Measurements from ENCODE around the gene TMEM266.

Gene TMEM266

DNA sequence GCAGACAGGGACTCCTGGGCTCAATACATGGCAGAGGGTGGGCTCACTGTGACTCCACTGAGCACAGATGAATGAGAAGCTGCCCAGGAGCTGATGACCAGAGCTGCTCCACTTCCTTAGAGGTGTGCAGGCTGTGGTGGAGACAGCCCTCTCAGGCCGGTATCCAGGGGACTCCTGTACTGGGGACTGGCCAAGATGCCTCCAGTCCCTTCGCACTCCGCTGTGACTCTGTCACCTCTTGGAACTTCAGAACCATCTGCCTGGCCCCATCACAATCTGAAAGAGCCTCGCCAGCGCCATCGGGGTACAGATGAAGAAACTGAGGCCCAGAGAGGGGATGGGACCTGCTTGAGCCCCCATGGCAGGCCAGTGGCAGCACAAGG, 140.3 kb downstream of the TMEM266 start:
- Histone ChIP-seq H3K9me3 (ENCODE audit: low read depth, low read length) (no peaks in the 10 kb centered on the region), H3K4me3 (no peak overlapping the region), H3K36me3 (ENCODE audit: insufficient read depth, low read length) (no peaks in the 10 kb centered on the region), H3K27ac (no peak overlapping the region), H3K9ac (ENCODE audit: insufficient read length) (no peak overlapping the region)
- no peak for DNase-seq (ENCODE audit: low read depth, low spot score)
- TF ChIP-seq POLR2AphosphoS5 (IDR thresholded peaks at IDR 0.05; ENCODE audit: borderline replicate concordance, low read depth, low read length), result no peak
- no peak for TF ChIP-seq EZH2 (IDR thresholded peaks at IDR 0.05)
- TF ChIP-seq FOXP2 (optimal IDR thresholded peaks at IDR 0.05; ENCODE audit: control extremely low read depth, extremely low read length, insufficient read depth), result no peak

DNA sequence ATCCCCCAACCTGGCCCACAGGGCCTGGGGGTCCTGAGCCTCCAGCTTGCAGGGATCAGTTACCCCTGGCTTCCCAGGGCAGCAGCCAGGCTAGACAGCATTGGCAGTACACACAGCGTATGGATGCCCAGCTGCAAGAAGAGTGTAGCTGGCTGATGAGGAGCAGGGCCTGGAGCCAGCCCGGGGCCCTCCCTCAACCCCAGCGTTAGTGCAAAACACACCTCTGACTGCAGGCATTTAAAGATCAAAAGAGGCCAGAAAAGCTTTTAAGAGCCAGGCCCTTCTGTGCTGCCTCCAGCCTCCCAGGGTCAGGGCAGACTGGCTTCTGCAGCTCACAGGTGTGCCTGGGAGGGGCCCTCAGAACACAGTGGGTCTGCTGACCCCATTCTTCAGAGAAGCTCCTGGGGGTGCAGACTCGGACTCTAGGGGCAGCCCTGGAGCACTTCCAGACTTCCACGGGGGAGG, 140.9 kb downstream of the TMEM266 start:
- no peak for DNase-seq (ENCODE audit: low read depth, low spot score)
- H3K4me3 ChIP-seq, result no peak overlapping the region
- no peak overlapping the region for H3K27ac ChIP-seq
- no peaks in the 10 kb centered on the region for H3K9me3 ChIP-seq (ENCODE audit: low read depth, low read length)
- H3K36me3 ChIP-seq (ENCODE audit: insufficient read depth, low read length), result no peaks in the 10 kb centered on the region
- H3K9ac ChIP-seq (ENCODE audit: insufficient read length), result no peak overlapping the region
- TF ChIP-seq EZH2 (IDR thresholded peaks at IDR 0.05) (no peak), POLR2AphosphoS5 (IDR thresholded peaks at IDR 0.05; ENCODE audit: borderline replicate concordance, low read depth, low read length) (no peak), FOXP2 (optimal IDR thresholded peaks at IDR 0.05; ENCODE audit: control extremely low read depth, extremely low read length, insufficient read depth) (no peak)

DNA sequence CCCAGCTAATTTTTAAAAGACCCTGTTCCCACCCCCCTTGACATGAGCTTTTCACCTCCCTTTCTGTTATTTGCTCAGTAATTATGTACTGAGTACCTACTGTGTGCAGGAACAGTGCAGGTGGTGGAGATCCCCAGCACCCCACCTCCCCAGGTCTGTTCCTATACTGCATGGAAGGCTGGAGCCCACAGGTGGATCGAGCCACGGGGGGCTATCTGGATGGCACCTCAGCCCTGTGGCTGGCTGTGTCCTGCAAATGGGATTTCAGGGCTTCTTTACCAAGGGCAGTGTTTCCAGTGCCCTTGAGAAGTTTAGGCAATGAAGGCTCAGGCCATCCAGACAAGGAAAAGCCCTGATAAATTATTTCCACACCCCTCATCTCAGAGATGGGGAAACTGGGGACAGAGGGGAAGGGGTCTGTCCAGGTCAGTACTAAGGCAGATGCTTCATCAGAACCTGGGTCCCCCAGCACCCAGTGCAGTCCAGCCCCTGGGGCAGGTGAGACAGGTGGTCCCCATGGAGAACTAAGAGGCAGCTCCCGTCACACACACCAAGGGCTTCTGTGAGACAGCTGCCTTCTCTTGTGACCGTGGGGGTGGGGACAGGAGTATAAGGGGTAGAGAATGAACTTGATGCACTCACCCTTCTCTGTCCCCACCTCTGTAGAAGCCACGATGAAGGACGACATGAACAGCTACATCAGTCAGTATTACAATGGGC, 141.9 kb downstream of the TMEM266 start:
- H3K4me3 ChIP-seq, result no peak overlapping the region
- no peaks in the 10 kb centered on the region for H3K9me3 ChIP-seq (ENCODE audit: low read depth, low read length)
- H3K9ac ChIP-seq (ENCODE audit: insufficient read length), result no peak overlapping the region
- no peak for DNase-seq (ENCODE audit: low read depth, low spot score)
- H3K36me3 ChIP-seq (ENCODE audit: insufficient read depth, low read length), result no peaks in the 10 kb centered on the region
- TF ChIP-seq EZH2 (IDR thresholded peaks at IDR 0.05) (no peak), FOXP2 (optimal IDR thresholded peaks at IDR 0.05; ENCODE audit: control extremely low read depth, extremely low read length, insufficient read depth) (no peak), POLR2AphosphoS5 (IDR thresholded peaks at IDR 0.05; ENCODE audit: borderline replicate concordance, low read depth, low read length) (no peak)
- H3K27ac ChIP-seq, result no peak overlapping the region

DNA sequence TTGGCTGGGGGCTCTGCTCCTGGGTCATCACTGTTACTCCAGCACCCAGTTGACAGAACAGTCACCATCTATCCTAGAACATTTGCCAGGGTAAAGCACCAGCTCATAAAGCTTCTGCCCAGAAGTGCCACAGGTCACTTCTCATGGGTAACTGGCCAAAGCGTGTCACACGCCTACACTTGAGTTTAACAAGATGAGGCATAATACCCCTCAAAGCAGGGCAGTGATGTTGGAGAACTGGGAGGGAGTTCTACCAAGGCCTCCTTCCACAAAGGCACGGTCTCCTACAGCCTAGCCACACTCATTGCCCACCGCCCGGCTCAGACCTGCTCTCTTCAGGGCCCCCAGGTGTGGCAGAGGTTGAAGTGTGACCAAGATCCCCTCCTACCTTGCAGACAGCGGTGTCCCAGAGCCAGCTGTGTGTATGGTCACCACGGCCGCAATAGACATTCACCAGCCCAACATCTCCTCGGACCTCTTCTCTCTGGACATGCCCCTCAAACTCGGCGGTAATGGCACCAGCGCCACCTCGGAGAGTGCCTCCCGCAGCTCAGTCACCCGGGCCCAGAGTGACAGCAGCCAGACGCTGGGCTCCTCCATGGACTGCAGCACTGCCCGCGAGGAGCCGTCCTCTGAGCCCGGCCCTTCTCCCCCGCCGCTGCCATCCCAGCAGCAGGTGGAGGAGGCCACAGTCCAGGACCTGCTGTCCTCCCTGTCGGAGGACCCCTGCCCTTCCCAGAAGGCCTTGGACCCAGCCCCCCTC, 143.7 kb downstream of the TMEM266 start:
- Histone ChIP-seq H3K9ac (ENCODE audit: insufficient read length) (no peak overlapping the region), H3K36me3 (ENCODE audit: insufficient read depth, low read length) (no peaks in the 10 kb centered on the region), H3K9me3 (ENCODE audit: low read depth, low read length) (no peaks in the 10 kb centered on the region), H3K27ac (no peak overlapping the region), H3K4me3 (no peak overlapping the region)
- DNase-seq (ENCODE audit: low read depth, low spot score), result no peak
- TF ChIP-seq EZH2 (IDR thresholded peaks at IDR 0.05) (no peak), POLR2AphosphoS5 (IDR thresholded peaks at IDR 0.05; ENCODE audit: borderline replicate concordance, low read depth, low read length) (no peak), FOXP2 (optimal IDR thresholded peaks at IDR 0.05; ENCODE audit: control extremely low read depth, extremely low read length, insufficient read depth) (no peak)

DNA sequence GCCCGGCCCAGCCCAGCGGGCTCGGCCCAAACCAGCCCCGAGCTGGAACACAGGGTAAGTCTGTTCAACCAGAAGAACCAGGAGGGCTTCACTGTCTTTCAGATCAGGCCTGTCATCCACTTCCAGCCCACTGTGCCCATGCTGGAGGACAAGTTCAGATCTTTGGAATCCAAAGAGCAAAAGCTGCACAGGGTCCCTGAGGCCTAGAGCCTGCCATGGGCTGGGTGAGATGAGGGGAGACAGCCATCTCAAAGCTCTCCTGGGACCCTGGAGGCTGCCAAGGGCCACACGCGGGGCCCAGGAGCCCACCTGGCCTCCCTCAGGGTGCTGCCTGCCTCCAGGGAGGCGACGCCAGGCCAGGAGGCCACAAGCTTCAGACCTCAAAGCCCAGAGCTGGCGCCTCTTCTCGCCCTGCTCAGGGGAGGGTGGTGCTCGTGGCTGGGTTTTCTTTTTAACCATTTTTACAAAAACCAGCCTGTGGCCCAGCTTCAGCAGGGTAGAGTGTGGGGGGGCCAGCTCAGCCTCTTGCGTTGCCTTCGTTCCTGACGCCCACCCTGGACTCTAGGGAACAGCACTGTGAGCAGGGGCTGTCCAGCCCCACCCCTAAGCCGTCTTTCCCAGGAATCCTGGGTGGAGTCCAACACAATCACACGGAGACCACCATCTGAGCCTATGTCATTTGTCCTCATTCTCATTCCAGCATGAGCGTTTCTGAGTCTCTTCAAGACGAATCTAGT, 144.5 kb downstream of the TMEM266 start:
- H3K9ac ChIP-seq (ENCODE audit: insufficient read length), result no peak overlapping the region
- TF ChIP-seq EZH2 (IDR thresholded peaks at IDR 0.05), result no peak
- TF ChIP-seq POLR2AphosphoS5 (IDR thresholded peaks at IDR 0.05; ENCODE audit: borderline replicate concordance, low read depth, low read length), result no peak
- no peak for TF ChIP-seq FOXP2 (optimal IDR thresholded peaks at IDR 0.05; ENCODE audit: control extremely low read depth, extremely low read length, insufficient read depth)
- no peaks in the 10 kb centered on the region for H3K36me3 ChIP-seq (ENCODE audit: insufficient read depth, low read length)
- no peak overlapping the region for H3K4me3 ChIP-seq
- no peaks in the 10 kb centered on the region for H3K9me3 ChIP-seq (ENCODE audit: low read depth, low read length)
- DNase-seq (ENCODE audit: low read depth, low spot score), result no peak
- H3K27ac ChIP-seq, result no peak overlapping the region

DNA sequence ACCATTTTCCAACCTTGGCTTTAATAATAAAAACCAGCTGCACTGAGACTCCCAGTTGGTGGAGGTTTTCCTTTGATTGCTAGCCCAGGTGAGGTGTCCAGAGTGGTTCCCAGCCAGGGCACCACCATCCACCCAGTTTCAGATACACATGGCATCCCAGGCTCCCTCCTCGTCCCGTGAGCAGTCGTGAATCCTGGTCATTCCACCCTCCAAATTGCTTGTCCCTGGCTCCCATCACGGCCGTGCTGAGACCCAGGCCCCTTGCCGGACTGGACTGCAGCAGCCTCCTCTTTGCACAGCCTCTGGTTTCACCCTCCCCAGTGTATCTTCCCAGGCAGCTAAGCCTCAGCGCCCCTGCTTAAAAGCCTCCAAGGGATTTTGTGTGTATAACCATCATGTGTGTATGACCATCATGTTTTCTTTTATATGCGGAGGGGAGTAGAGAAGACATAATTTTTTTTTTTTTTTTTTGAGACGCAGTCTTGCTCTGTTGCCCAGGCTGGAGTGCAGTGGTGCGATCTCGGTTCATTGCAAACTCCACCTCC, 145.2 kb downstream of the TMEM266 start:
- H3K36me3 ChIP-seq (ENCODE audit: insufficient read depth, low read length), result no peaks in the 10 kb centered on the region
- H3K9me3 ChIP-seq (ENCODE audit: low read depth, low read length), result no peaks in the 10 kb centered on the region
- H3K4me3 ChIP-seq, result no peak overlapping the region
- no peak overlapping the region for H3K27ac ChIP-seq
- no peak for TF ChIP-seq FOXP2 (optimal IDR thresholded peaks at IDR 0.05; ENCODE audit: control extremely low read depth, extremely low read length, insufficient read depth)
- no peak for TF ChIP-seq EZH2 (IDR thresholded peaks at IDR 0.05)
- TF ChIP-seq POLR2AphosphoS5 (IDR thresholded peaks at IDR 0.05; ENCODE audit: borderline replicate concordance, low read depth, low read length), result no peak
- DNase-seq (ENCODE audit: low read depth, low spot score), result no peak
- no peak overlapping the region for H3K9ac ChIP-seq (ENCODE audit: insufficient read length)

DNA sequence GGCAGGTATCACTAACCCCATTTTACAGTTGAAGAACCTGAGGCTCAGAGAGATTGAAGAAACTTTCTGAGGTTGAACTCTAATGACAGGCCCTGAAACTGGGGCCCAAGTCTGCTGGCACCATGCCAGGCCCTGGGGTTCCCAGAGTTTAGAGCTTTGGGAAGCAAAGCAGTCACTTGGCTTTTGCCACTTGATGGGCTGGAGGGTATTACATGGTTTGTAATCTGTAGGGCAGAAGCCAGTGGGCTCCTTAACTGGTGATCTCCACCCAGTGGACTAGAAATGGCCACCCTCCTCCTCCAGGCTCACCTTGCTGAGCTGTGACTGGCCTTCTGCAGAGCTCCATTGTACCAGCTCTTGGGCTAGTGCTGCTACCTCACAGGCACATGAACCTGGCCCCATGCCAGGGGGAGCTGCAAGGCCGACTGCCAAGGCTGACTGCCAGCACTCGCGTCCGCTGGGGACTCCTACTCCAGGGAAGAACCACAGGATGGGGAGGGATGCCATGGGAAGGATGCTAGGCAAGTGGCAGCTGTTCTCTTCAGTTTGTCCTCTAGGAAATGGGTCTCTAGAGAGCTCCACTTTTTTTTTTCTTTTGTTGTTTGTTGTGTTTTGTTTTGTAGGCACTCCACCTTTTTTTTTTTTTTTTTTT, 146.7 kb downstream of the TMEM266 start:
- Histone ChIP-seq H3K9ac (ENCODE audit: insufficient read length) (no peak overlapping the region), H3K27ac (no peak overlapping the region), H3K4me3 (no peak overlapping the region), H3K36me3 (ENCODE audit: insufficient read depth, low read length) (no peaks in the 10 kb centered on the region), H3K9me3 (ENCODE audit: low read depth, low read length) (no peaks in the 10 kb centered on the region)
- no peak for DNase-seq (ENCODE audit: low read depth, low spot score)
- TF ChIP-seq FOXP2 (optimal IDR thresholded peaks at IDR 0.05; ENCODE audit: control extremely low read depth, extremely low read length, insufficient read depth), result no peak
- no peak for TF ChIP-seq POLR2AphosphoS5 (IDR thresholded peaks at IDR 0.05; ENCODE audit: borderline replicate concordance, low read depth, low read length)
- no peak for TF ChIP-seq EZH2 (IDR thresholded peaks at IDR 0.05)
